SJCRH30 (cell line): ENCODE results near the gene MYH11. TPM values are rescaled to one million over a fixed set of nuclear protein-coding genes. Genes with fewer than 3 reads are reported as not detected.
"Not testable (repeated sequence)": the region's sequence is repeated elsewhere in the genome, so short reads cannot be mapped to it uniquely, and the experiment has no call there.

Experiments
- DNase-seq, 2 experiments: peaks; one replicate each; pipeline ENCODE4 v3.0.0-alpha.2; 2015 to 2020
- H3K27ac ChIP-seq: fragments of 250-450 bp; sonication (Bioruptor Pico); 2 replicates; pipeline ENCODE4 v1.5.1; 2020; ENCODE audit warnings: mild to moderate bottlenecking, moderate library complexity
- H3K27me3 ChIP-seq: fragments of 250-450 bp; sonication (Bioruptor Pico); 2 replicates; pipeline ENCODE4 v1.5.1; 2020; ENCODE audit warnings: mild to moderate bottlenecking, moderate library complexity
- H3K36me3 ChIP-seq: fragments of 250-450 bp; sonication (Bioruptor Pico); 2 replicates; pipeline ENCODE4 v1.5.1; 2020; ENCODE audit warnings: mild to moderate bottlenecking, moderate library complexity
- H3K4me1 ChIP-seq: fragments of 250-450 bp; sonication (Bioruptor Pico); 2 replicates; pipeline ENCODE4 v1.5.1; 2020; ENCODE audit warnings: mild to moderate bottlenecking, moderate library complexity
- H3K4me3 ChIP-seq: fragments of 250-450 bp; sonication (Bioruptor Pico); 2 replicates; pipeline ENCODE4 v1.5.1; 2020; ENCODE audit warnings: mild to moderate bottlenecking, moderate library complexity
- H3K9me3 ChIP-seq: fragments of 250-450 bp; sonication (Bioruptor Pico); replicated peaks from 2 replicates; pipeline ENCODE4 v1.5.1; 2020; ENCODE audit warnings: mild to moderate bottlenecking, moderate library complexity
- total RNA-seq: library from RNA; depleted of rRNA; stranded (reverse); fragments of >200 nt; shearing (Covaris generic); gene quantifications from 2 replicates; pipeline ENCODE4 v1.2.3, GENCODE V29; 2014

MYH11 gene
- total RNA-seq, 1 experiment from 2014 or later: 0.08 TPM

DNA sequence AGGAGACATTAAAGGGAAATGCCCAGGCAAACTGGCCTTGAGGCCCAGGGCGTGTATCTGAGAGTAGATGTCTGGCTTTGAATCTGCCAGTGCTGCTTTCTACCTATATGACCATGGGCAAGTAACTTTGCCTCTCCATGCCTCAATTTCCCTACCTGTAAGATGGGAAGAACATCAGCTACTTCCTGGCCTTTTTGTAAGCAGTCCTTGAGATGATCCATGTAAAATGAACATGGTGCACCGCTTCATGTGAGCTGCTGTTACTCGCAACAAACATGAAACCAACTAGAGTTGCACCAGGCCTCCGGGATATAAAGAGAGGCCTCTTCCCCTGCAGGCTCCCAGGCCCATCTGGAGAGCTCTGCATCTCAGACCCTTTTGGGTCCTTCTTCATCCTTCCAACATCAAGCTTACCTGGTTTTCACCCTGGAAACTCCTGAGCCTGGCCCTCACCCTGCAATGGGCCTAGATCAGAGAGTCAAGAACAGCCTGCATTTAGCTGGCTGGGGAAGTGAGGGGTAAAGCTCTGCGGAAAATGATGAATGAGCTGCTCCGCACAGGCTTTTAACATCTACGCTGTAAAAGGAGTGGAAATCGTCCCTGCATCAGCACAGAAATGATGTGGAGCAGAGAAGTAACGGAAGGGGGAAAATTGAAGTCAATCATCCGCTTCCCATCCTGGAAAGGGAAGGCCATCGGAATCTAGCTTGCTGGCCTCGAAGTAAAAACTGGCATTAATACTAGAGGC lies 2.3 kb upstream of the MYH11 start:
- H3K4me1 ChIP-seq: no peaks in the 10 kb centered on the region
- DNase-seq: no peak
- no peaks in the 10 kb centered on the region for H3K9me3 ChIP-seq
- H3K27ac ChIP-seq: no peak overlapping the region
- H3K36me3 ChIP-seq: no peaks in the 10 kb centered on the region
- peaks cover 9% of the 10 kb centered on the region; the same call in 1 of the 2 replicates for H3K27me3 ChIP-seq
- no peak overlapping the region for H3K4me3 ChIP-seq

DNA sequence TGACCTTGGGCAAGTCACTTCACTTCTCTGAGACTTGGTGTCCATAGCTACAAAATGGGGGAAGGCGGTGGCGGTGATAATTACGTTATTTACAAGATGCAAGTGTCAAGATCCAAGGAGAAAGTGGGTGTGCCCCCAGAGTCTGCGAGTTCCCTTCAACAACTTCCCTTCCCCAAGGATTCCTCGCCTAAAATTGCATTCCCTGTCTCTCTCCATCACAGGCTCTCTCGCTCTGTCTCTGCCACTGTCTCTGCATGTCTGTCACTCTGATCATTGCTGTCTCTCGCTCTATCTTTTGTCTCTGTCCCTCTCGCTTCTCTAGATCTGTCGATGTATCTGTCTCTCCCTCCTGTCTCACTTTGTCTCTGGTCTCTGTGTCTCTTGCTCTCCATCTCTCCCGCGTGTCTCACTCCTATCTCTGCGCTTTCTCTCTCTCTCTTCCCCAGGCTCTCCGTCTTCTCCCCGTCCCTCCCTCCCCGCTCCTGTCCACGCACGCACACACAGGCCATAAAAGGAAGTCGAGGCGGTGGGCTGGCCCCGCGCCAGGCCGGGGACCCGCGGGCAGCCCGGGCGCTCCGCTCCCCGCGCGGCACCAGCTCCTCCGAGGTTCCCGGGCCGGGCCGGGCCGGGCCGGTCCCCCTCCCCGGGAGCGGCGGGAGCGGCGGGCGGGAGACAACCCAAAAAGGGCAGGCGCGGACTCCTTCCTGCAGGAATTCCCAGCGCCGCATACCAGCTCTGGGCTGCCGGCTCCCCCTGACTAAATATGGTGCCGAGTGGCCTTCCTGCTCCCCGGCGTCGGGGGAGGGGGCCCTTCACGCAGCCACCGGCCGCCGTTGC lies 1.1 kb upstream of the MYH11 start:
- peak in 1 of 2 experiments; percentile 5 for DNase-seq

DNA sequence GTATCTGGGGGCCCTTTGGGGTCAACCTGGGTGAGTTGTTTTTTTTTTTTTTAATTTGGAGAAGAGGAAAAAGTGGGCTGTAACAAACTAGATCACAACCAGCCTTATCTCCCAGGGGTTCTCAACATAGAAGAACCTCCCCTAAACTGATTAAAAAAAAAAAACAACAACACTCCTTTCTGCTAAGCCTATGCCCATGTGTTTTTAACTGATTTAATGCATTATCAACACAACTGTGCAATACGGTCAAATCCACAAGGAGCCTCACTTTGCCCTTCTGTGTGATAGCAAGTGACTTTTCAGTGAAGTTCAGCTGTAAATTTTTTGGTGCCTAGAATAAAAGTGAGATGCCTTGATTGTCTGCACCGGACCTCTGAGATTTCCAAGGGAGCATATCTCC lies 646 bp downstream of the MYH11 start:
- Histone ChIP-seq H3K4me1 (no peaks in the 10 kb centered on the region), H3K36me3 (no peaks in the 10 kb centered on the region), H3K4me3 (no peak overlapping the region), H3K27ac (no peak overlapping the region), H3K9me3 (no peaks in the 10 kb centered on the region), H3K27me3 (peaks cover 9% of the 10 kb centered on the region; the same call in 1 of the 2 replicates)
- no peak for DNase-seq

More for the DNA sequence above, 1.1 kb upstream of the MYH11 start:
- H3K27ac ChIP-seq: no peak overlapping the region
- H3K4me1 ChIP-seq: no peaks in the 10 kb centered on the region
- H3K36me3 ChIP-seq: no peaks in the 10 kb centered on the region
- no peaks in the 10 kb centered on the region for H3K9me3 ChIP-seq
- peaks cover 9% of the 10 kb centered on the region; the same call in 1 of the 2 replicates for H3K27me3 ChIP-seq
- H3K4me3 ChIP-seq: peak overlapping the region; percentile 39

DNA sequence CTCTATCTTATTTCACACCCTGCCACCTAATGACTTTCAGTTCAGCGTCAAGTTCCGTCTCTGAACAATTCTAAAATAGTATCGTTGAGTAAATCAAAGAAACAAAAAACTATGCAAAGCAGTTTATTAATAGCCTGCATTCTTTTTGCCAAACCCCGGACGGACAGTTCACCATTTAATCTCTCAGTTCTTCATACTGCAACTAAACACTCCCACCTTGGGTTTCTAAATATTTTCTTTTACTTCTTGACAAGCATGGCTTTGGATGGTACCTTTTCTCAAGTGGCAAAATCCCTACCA lies 1.2 kb downstream of the MYH11 start:
- DNase-seq: no peak
- Histone ChIP-seq H3K27me3 (peaks cover 9% of the 10 kb centered on the region; the same call in 1 of the 2 replicates), H3K4me1 (no peaks in the 10 kb centered on the region), H3K27ac (no peak overlapping the region), H3K4me3 (no peak overlapping the region), H3K9me3 (no peaks in the 10 kb centered on the region), H3K36me3 (no peaks in the 10 kb centered on the region)

DNA sequence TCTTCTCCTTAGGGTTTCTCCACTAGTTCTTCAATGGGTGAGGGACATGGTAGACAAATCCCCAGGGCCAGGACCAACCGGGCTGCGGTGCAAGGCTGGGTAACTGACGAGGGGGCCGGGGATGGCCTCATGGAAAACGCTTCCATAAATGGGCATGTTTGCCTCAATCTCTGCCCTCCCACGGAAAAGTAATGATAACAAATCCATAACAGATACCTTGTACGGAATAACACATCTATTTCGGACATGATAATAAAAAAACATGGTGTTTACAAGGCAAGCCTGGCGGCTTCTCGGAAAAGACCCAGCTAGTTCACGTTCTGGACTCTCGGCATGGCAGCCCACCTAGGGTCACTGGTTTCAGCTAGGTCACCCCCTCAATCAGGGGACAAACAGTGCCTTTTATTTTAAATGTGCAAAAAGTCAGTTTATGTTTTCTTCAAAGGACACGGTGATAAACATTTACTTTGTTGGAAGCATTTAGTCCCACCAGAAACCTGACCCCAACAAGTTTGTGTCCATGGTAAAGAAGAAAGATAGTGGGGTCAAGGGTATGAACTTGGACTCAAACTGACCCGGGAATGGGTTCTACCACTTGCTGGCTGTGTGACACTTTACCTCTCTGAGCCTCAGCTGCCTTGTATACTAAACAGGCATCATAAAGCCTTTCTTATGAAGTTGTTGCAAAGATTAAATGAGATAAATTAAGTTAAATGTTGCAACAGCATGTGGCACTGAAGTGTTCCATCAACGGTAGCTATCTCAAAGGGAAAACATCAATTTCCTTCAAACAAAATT lies 1.7 kb downstream of the MYH11 start:
- Histone ChIP-seq H3K4me1 (no peaks in the 10 kb centered on the region), H3K27me3 (peaks cover 9% of the 10 kb centered on the region; the same call in 1 of the 2 replicates), H3K36me3 (no peaks in the 10 kb centered on the region), H3K9me3 (no peaks in the 10 kb centered on the region), H3K27ac (no peak overlapping the region), H3K4me3 (no peak overlapping the region)
- no peak for DNase-seq

DNA sequence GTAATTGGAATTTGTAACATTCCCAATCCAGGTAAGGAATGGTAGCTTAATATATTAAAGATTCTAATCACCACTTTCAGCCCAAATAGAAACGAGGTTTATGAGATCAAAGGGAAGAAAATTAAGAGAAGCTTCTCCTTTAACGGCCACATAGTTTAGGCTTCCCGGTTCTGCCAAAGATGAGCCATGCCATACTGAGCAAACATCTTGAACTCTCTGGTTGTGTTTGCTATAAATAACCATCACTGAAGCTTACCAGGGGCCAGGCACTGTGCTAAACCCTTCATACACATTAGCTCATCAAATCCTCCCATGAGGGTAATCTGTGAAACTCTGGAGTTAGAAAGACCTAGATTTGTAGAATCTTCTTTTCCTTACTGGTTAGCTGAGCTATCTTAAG lies 2.8 kb downstream of the MYH11 start:
- Histone ChIP-seq H3K36me3 (no peaks in the 10 kb centered on the region), H3K4me3 (no peak overlapping the region), H3K9me3 (no peaks in the 10 kb centered on the region), H3K4me1 (no peaks in the 10 kb centered on the region), H3K27ac (no peak overlapping the region), H3K27me3 (peaks cover 9% of the 10 kb centered on the region; the same call in 1 of the 2 replicates)
- no peak for DNase-seq

DNA sequence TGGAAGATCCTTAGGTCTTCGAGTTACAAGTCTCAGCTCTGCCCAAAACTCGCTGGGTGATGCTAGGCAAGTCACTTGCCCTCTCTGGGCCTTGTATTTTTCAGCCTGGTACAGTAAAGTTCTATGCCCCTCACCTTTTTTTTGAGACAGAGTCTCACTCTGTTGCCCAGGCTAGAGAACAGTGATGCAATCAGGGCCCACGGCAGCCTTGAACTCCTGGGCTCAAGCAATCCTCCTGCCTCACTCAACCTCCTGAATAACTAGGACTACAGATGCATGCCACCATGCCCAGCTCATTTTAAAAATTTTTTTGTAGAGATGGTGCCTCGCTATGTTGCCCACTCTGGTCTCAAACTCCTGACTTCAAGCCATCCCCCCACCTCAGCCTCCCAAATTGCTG lies 3.8 kb downstream of the MYH11 start:
- no peak for DNase-seq
- Histone ChIP-seq H3K27ac (no peak overlapping the region), H3K4me1 (no peaks in the 10 kb centered on the region), H3K27me3 (peaks cover 9% of the 10 kb centered on the region; the same call in 1 of the 2 replicates), H3K36me3 (no peaks in the 10 kb centered on the region), H3K4me3 (no peak overlapping the region), H3K9me3 (no peaks in the 10 kb centered on the region)

DNA sequence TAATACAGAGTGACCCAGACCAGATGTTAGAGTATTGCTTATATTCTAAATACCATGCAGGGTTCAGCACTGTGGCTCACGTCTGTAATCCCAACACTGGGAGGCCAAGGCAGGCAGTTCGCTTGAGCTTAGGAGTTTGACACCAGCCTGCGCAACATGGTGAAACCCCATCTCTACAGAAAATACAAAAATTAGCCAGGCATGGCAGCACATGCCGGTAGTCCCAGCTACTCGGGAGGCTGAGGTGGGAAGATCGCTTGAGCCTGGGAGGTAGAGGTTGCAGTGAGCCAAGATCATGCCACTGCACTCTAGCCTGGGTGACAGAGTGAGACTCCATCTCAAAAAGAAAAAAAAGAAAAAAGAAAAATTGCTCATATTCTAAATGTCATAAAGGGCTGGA lies 6.3 kb downstream of the MYH11 start:
- not testable (repeated sequence) for H3K9me3 ChIP-seq, H3K36me3 ChIP-seq, H3K4me3 ChIP-seq, H3K27ac ChIP-seq, H3K4me1 ChIP-seq, DNase-seq, H3K27me3 ChIP-seq

DNA sequence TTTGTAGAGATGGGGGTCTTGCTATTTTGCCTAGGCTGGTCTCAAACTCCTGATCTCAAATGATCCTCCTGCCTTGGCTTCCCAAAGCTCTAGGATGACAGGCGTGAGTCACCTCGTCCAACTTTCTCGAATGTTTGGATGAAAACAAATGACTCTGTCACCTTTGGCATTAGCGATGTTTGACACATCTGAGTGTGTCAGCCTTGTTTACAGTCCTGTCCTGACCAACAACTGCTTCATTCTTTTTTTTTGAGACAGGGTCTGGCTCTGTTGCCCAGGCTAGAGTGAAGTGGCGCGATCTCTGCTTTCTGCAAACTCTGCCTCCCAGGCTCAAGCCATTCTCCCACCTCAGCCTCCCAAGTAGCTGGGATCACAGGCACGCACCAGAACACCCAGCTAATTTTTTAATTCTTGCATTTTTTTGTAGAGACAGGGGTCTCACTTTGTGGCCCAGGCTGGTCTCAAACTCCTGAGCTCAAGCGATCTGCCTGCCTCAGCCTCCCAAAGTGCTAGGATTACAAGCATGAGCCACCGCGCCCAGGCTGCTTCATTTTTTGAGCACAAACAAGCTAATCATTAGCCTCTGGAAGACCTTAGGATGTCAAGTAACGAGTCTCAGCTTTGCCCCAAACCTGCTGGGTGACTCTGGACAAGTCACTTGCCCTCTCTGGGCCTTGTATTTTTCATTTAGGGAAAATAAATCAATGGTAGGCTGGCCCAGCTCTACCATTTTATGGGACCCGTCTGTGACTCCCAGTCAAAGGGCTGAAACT lies 7.4 kb downstream of the MYH11 start:
- Histone ChIP-seq H3K36me3 (no peaks in the 10 kb centered on the region), H3K4me3 (no peak overlapping the region), H3K9me3 (no peaks in the 10 kb centered on the region), H3K4me1 (no peaks in the 10 kb centered on the region), H3K27ac (no peak overlapping the region), H3K27me3 (no peaks in the 10 kb centered on the region)
- DNase-seq: no peak

DNA sequence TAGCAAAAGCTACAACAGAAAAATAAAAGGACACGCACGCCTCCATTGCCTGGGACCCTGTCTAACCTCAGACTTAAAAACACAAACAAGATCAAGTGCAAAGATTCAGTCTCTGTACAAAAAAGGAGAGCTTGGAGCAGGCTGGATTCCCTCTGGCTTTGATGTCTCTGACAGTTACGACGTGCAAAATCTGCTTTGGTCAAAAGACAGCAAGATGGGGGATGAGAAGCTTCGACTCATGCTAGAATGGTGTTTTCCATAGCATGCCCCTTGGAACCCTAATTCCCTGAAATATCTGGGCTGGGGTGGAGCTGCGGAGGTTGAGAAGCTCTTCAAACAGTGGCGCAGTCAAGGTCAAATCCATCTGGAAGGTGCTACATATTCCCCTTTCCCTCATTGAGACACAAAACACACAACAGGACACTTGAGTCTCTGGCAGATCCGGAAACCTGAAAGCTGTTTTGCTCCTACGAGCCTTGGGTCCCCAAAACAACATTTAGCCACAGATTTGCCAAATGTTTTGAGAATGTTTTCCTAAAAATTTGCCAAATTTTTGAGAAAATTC lies 9.1 kb downstream of the MYH11 start:
- H3K27ac ChIP-seq: no peak overlapping the region
- H3K9me3 ChIP-seq: no peaks in the 10 kb centered on the region
- no peaks in the 10 kb centered on the region for H3K36me3 ChIP-seq
- no peaks in the 10 kb centered on the region for H3K4me1 ChIP-seq
- H3K27me3 ChIP-seq: no peaks in the 10 kb centered on the region
- no peak for DNase-seq
- H3K4me3 ChIP-seq: no peak overlapping the region

DNA sequence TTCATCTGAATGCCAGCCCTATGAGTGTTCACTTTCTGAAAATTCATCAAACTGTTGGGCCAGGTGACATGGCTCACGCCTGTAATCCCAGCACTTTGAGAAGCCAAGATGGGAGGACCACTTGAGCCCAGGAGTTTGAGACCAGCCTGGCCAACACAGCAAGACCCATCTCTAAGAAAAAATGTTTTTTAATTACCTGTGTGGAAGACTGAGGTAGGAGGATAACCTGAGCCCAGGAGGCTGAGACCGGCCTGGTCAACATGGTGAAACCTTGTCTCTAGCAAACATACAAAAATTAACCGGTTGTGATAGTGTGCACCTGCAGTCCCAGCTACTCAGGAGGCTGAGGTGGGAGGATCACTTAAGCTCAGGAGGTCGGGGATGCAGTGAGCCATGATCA lies 10.3 kb downstream of the MYH11 start:
- DNase-seq: no peak
- Histone ChIP-seq H3K4me3 (no peak overlapping the region), H3K27me3 (no peaks in the 10 kb centered on the region), H3K27ac (no peak overlapping the region), H3K4me1 (no peaks in the 10 kb centered on the region), H3K36me3 (no peaks in the 10 kb centered on the region), H3K9me3 (no peaks in the 10 kb centered on the region)

DNA sequence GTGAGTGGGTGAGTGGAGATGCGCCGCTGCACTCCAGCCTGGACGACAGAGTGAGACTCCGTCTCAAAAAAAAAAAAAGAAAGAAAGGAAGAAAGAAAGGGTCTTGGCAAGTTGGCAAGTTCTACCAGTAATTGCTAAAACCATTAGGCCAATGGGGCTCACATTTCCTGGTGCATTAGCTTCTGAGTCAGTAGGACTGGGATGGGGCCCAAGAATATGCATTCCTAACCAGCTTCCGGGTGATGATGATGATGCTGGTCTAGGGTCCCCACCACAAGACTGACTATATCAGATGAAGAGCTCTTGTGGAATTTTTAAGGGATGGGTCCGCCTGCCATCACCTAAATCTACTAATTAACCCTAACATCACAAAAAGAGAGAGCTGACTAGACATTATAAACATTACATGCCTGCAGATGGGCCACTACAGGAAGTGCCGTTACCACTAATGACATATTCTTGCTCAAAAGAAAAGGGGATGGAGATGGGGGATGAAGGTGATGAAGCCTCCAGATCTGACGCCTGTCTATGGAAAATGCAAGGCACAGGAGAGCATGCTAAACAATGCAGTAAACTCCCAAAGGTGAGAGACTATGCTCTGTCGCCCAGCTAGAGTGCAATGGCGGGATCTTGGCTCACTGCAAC lies 13.1 kb downstream of the MYH11 start:
- H3K27ac ChIP-seq: no peak overlapping the region
- no peaks in the 10 kb centered on the region for H3K9me3 ChIP-seq
- H3K36me3 ChIP-seq: no peaks in the 10 kb centered on the region
- H3K4me1 ChIP-seq: no peaks in the 10 kb centered on the region
- H3K27me3 ChIP-seq: no peaks in the 10 kb centered on the region
- no peak for DNase-seq
- H3K4me3 ChIP-seq: no peak overlapping the region

DNA sequence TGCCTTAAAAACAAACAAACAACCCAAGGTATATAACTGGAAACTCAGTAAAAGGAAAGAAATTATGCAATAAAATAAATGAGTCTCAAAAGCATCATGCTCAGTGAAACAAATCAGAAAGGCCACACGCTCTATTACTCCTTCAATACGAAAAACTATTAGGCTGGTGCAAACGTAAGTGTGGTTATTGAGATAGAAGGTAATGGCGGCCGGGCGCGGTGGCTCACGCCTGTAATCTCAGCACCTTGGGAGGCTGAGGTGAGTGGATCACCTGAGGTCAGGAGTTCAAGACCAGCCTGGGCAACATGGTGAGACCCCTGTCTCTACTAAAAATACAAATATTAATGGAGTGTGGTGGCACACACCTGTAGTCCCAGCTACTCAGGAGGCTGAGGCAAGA lies 17.6 kb downstream of the MYH11 start:
- H3K27ac ChIP-seq, H3K4me1 ChIP-seq, DNase-seq, H3K9me3 ChIP-seq, H3K36me3 ChIP-seq, H3K4me3 ChIP-seq, H3K27me3 ChIP-seq: not testable (repeated sequence)

DNA sequence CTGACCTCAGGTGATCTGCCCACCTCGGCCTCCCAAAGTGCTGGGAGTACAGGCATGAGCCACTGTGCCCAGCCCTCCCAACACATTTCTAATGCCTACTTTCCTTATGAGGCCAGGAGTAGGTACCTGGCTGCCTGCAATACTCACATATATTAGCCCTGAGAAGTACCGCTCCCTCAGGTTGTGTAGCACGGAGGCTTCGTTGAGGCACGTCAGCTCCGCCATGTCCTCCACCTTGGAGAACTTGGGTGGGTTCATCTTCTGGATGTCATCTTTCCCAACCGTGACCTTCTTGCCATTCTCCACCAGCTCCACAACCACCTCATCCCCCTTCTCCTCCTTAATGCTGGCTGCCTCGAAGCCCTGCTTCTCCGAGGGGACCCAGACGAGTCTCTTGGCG lies 19.1 kb downstream of the MYH11 start:
- Histone ChIP-seq H3K36me3 (no peaks in the 10 kb centered on the region), H3K4me3 (no peak overlapping the region), H3K4me1 (no peaks in the 10 kb centered on the region), H3K27ac (no peak overlapping the region), H3K9me3 (no peaks in the 10 kb centered on the region), H3K27me3 (no peaks in the 10 kb centered on the region)
- DNase-seq: no peak
